ENCODE data around the gene LPP.

DNA sequence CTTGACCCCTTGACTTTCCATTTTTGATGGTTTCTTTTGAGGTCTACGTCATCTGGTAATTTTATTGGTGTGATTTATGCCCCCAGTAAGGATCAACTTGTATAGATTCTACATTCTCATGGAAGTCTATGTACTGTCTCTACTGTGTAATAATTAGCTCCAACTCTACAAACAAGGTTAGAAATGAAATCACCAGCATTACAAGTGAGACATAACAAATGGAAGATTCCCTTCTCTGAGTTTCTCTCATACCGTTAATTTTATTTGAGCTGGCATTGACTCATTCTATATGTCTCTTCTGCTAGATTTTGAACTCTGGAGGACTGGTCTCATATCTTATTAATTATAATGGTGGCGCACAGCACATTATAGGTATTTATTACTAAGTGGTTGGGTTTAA, 138.9 kb downstream of the LPP start:
- TF ChIP-seq ELF4 (IDR thresholded peaks at IDR 0.05) (no peak), FOXM1 (IDR thresholded peaks at IDR 0.05; ENCODE audit: borderline replicate concordance) (no peak), SUZ12 (IDR thresholded peaks at IDR 0.05) (no peak), CTBP1 (IDR thresholded peaks at IDR 0.05; ENCODE audit: borderline replicate concordance) (no peak), LEF1 (IDR thresholded peaks at IDR 0.05; ENCODE audit: borderline replicate concordance) (no peak), SP1 (IDR thresholded peaks at IDR 0.05) (no peak), BHLHE40 (IDR thresholded peaks at IDR 0.05; ENCODE audit: borderline replicate concordance) (no peak), ZNF384 (IDR thresholded peaks at IDR 0.05) (no peak), NFRKB (IDR thresholded peaks at IDR 0.05) (no peak), FOXK2 (IDR thresholded peaks at IDR 0.05) (no peak), ARNT (IDR thresholded peaks at IDR 0.05) (no peak)
- TF ChIP-seq, protein P1, sequence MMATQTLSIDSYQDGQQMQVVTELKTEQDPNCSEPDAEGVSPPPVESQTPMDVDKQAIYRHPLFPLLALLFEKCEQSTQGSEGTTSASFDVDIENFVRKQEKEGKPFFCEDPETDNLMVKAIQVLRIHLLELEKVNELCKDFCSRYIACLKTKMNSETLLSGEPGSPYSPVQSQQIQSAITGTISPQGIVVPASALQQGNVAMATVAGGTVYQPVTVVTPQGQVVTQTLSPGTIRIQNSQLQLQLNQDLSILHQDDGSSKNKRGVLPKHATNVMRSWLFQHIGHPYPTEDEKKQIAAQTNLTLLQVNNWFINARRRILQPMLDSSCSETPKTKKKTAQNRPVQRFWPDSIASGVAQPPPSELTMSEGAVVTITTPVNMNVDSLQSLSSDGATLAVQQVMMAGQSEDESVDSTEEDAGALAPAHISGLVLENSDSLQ (IDR thresholded peaks at IDR 0.05), result no peak
